ENCODE results near the gene LRRC4C. TPM values are rescaled to one million over a fixed set of nuclear protein-coding genes. Genes with fewer than 3 reads are reported as not detected.

Gene LRRC4C
- total and polyA plus RNA-seq, 2 experiments from 2014 or later: 0.35 to 1.1 TPM

- TF ChIP-seq ZNF462 (CRISPR knock-in tag; IDR thresholded peaks at IDR 0.05) (no peak), ZNF114 (CRISPR knock-in tag; IDR thresholded peaks at IDR 0.05) (no peak), ETS1 (IDR thresholded peaks at IDR 0.05) (no peak), REST (IDR thresholded peaks at IDR 0.05; ENCODE audit: unreplicated experiment) (no peak)
These were observed 55.3 kb downstream of the LRRC4C start (continued) for GRCh38 chr11:41404109-41404508.

GRCh38 chr11:41403458-41403857, 56.0 kb downstream of the LRRC4C start:
- no peaks in the 10 kb centered on the region for H3K36me3 Mint-ChIP-seq (ENCODE audit: low read depth)
- ATAC-seq (no peak), DNase-seq (ENCODE audit: low spot score) (no peak)
- Histone ChIP-seq H3K27me3 (ENCODE audit: insufficient read depth) (no peaks in the 10 kb centered on the region), H3K27ac (ENCODE audit: low read depth) (no peak overlapping the region), H3K4me2 (no peak overlapping the region), H3K79me2 (replicated peaks; ENCODE audit: insufficient read depth) (no peaks in the 10 kb centered on the region), H3F3A (replicated peaks; ENCODE audit: low read depth) (no peaks in the 10 kb centered on the region), H3K9me2 (ENCODE audit: insufficient read depth) (no peaks in the 10 kb centered on the region; the same call in 1 of the 2 replicates), H3K4me3 (no peak overlapping the region), H2AFZ (no peak overlapping the region), H3K4me1 (ENCODE audit: insufficient read depth) (no peaks in the 10 kb centered on the region), H4K20me1 (replicated peaks; ENCODE audit: insufficient read depth) (no peaks in the 10 kb centered on the region), H3K36me3 (ENCODE audit: insufficient read depth) (no peaks in the 10 kb centered on the region)
- H3K27ac Mint-ChIP-seq: 0 out of 2 replicates have a peak overlapping the region, but pooled peaks have one; percentile 5
- peaks cover 24% of the 10 kb centered on the region for H3K4me1 Mint-ChIP-seq
- no peaks in the 10 kb centered on the region for H3K9me3 Mint-ChIP-seq
- no peak overlapping the region for H3K4me3 Mint-ChIP-seq
- H3K27me3 Mint-ChIP-seq (ENCODE audit: insufficient read depth, low read depth, poor library complexity): no peaks in the 10 kb centered on the region
- TF ChIP-seq ZNF114 (CRISPR knock-in tag; IDR thresholded peaks at IDR 0.05) (no peak), JUNB (IDR thresholded peaks at IDR 0.05; ENCODE audit: unreplicated experiment) (no peak)

All from GM23338 (cell line).